Endometrial microvascular endothelial cells (primary cell): ENCODE measurements around the gene VMP1. TPM values are rescaled to one million over a fixed set of nuclear protein-coding genes. Genes with fewer than 3 reads are reported as not detected.

Experiments used
- in situ Hi-C: cut with HindIII; loops from 2 replicates; pipeline ENCODE4 v1.10.0; 2017; ENCODE audit warnings: low sequenced_read_pairs, low pct_unique_long_range_greater_than_20kb; ENCODE audit errors: inconsistent ontology term
- total RNA-seq: library from RNA; depleted of rRNA; stranded (reverse); fragments of >200 nt; gene quantifications from one replicate; pipeline ENCODE4 v1.2.3, GENCODE V29; 2015; ENCODE audit errors: inconsistent ontology term

The VMP1 gene
- 138 TPM for total RNA-seq

GRCh38 chr17:59707149-59707970, at the start of gene VMP1, which contains the start of gene PTRH2:
TSS of gene VMP1 (plus strand) at chr17:59707654. CDS start at chr17:59731447, 23,793 bp downstream.
TSS of gene PTRH2 (minus strand) at chr17:59707430. CDS start at chr17:59697978, 9,452 bp downstream.
- in situ Hi-C loops, result no loop called here

DNA sequence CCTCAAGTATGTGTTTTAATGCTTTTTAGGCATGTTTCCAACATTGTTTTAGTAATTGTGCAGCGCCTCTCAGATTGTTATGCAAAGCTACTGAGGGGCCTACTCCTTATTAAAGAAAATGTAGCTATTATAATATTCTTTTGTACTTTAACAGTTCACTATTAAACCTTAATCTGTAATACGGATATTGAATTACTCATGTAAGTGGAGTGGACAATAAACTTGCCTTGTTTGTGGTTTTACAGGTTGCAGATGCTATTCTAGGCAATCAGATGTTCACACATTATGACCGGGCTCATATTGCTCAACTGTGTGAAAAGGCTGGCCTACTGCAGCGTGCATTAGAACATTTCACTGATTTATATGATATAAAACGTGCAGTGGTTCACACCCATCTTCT, 41.2 kb upstream of the VMP1 start:
- in situ Hi-C loops, result no loop called here

DNA sequence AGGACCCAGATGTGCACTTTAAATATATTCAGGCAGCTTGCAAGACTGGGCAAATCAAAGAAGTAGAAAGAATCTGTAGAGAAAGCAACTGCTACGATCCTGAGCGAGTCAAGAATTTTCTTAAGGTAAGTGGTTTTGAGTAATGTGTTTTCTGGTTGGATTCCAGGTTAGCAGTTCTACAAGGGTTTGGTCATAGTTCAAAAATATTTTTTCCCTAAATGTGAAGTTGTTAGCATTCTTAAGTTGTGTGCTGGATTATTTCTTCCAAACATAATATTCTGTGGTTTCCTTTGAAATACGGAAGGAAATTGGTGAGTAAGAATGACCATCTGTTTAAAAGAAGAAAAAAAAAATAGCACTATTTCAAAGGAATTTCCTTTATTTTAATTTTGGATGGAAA, 38.6 kb upstream of the VMP1 start:
- in situ Hi-C loops, result no loop called here

DNA sequence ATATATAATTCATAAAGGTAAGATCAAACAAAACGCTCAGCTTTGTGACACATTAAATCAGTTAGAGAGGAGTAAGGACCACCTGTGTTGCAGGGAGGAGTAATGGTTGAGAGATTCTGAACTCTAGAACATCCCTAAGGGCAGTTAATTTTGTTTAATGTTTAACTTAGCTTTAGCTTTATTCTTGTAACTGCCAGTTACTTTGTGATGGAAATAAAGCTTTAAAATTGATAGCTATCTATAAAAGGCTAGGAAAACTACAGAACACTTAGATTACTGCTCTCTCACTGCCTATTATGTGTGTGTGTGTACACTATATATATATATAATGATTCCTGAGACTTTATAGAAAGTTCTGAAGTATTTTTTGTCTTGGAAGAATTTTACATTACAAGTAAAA, 38.0 kb upstream of the VMP1 start:
- in situ Hi-C loops, result no loop called here

- in situ Hi-C loops, result no loop called here
These were observed 37.5 kb upstream of the VMP1 start for GRCh38 chr17:59669944-59670343.

- in situ Hi-C loops, result no loop called here
These were observed 36.1 kb upstream of the VMP1 start for GRCh38 chr17:59671386-59671785.

DNA sequence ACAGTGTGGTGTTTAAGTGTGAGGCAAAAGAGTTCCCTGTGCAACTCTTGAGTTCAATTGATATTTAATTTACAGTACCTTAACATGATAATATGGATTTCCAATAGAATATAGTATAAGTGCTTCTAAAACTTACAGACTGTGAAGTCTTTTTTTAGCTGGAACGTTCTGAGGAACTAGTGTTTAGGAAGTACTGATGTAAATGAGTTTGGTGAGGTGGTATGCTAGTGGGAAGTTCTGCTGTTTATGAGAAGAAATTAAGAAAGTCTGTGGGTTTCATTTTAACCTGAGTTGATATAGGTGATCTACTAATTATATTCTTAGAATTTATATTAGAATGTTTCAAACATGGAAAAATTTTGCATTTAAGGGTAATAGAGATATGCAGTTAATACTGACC, 32.2 kb upstream of the VMP1 start:
- in situ Hi-C loops, result no loop called here

DNA sequence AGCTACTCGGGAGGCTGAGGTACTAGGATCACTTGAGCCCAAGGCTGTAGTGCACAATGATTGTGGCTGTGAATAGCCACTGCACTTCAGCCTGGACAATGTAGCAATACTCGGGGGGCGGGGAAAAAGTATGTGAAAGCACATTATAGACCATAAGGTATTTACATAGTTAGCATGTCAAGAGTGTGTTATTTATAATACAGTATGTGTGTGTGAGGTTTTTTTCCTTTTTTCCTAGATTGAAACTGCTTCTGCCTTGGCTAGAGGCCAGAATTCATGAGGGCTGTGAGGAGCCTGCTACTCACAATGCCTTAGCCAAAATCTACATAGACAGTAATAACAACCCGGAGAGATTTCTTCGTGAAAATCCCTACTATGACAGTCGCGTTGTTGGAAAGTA, 30.7 kb upstream of the VMP1 start:
- in situ Hi-C loops, result no loop called here

- in situ Hi-C loops, result no loop called here
These were observed 28.5 kb upstream of the VMP1 start for GRCh38 chr17:59678918-59679317.

DNA sequence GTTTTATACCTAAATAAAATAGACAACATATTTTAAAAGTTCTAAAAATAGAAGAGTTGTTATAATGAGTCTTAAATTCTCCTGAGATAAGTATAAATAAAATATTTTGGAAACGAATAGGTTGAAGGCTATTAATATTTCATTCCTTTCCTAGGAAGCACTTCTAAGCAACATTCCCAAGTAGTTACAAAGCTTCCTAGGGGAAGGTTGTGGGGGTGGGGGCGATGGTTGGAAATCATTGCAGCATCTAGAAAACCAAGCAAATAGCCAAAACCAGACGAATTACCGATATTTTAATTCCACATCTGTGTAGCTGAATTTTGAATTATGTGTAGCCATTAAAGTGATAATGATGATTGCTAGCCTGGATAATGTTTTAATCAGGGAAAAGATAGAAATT, 27.1 kb upstream of the VMP1 start:
- in situ Hi-C loops, result no loop called here

DNA sequence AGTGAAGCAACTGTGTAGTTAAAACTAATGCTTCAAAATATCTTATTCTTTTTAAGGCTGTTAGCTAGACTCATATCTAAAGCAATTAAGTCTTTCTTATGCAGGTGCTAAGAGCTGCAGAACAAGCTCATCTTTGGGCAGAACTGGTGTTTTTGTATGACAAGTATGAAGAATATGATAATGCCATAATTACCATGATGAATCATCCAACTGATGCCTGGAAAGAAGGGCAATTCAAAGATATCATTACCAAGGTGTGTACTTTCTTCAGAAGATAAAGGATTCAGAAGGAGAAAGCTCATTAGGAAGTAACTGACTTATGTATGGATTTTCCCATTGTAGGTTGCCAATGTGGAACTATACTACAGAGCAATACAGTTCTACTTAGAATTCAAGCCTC, 24.2 kb upstream of the VMP1 start:
- in situ Hi-C loops, result no loop called here

GRCh38 chr17:59684967-59685366, 22.5 kb upstream of the VMP1 start:
- in situ Hi-C loops, result no loop called here

- in situ Hi-C loops, result no loop called here
These were observed 19.4 kb upstream of the VMP1 start for GRCh38 chr17:59688008-59688407.

- in situ Hi-C loops, result no loop called here
These were observed 19.0 kb upstream of the VMP1 start for GRCh38 chr17:59688496-59688895.

- in situ Hi-C loops, result no loop called here
These were observed 13.9 kb upstream of the VMP1 start for GRCh38 chr17:59693582-59693981.

- in situ Hi-C loops, result no loop called here
These were observed 13.1 kb upstream of the VMP1 start for GRCh38 chr17:59694344-59694743.

GRCh38 chr17:59695945-59696681, 11.3 kb upstream of the VMP1 start:
- in situ Hi-C loops, result no loop called here

DNA sequence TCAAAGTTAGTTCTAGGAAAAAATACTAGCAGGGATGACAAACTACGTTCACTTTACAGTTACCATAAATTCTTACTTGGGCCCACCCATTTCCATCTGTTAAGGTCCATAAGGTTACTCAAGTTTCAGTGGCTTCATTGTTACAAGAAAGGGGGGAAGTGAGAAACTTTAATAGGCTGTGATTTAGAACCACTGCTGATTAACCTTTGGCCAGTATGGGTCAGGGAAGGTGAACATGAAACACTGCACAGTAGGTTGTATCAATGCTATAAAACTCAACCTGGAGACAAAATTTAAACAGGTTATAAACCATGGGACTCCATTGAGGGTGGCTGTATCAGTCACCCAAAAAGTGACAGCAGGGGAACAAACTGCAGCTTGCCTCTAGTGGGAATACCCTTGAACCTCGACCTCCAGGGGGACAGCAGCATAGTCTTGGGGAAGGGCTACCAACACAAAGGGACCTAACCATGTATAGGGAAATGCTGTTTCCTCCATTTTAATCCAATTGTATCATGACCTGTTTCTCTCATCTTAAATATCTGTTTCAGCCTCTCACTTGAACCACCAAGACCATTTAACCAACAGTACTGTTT, 10.7 kb upstream of the VMP1 start:
- in situ Hi-C loops, result no loop called here

- in situ Hi-C loops, result no loop called here
These were observed 9.3 kb upstream of the VMP1 start for GRCh38 chr17:59698143-59698542.

DNA sequence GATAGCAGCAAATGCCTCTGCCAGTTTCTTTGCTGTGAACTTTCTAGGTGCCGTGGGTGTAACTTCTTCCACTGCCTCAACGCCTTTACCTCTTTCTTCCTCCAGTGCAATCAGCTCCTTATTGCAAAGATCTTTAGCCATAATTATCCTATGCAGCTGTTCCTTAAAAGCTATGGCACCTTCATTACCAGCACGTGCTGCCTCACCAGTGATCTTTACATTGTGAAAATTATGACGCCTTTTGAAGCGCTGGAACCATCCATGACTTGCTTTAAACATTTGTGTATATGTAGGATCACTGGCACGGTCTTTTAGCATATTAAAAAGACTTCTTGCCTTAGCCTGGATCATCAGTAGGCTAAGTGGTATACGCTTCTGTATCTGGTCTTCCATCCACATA, 8.2 kb upstream of the VMP1 start:
- in situ Hi-C loops, result no loop called here
